ENCODE results near the gene HSD17B14. TPM values are rescaled to one million over a fixed set of nuclear protein-coding genes. Genes with fewer than 3 reads are reported as not detected.
A peak's percentile ranks its signal among the peaks of the same experiment; 100 is the strongest.
"Not testable (repeated sequence)": the region's sequence is repeated elsewhere in the genome, so short reads cannot be mapped to it uniquely, and the experiment has no call there.

HSD17B14 gene
- total and polyA plus RNA-seq, 2 of the 13 experiments (the other 11 are each of a cell fraction or from before 2014, with no cell fraction given), result 0.58 to 1.2 TPM

DNA sequence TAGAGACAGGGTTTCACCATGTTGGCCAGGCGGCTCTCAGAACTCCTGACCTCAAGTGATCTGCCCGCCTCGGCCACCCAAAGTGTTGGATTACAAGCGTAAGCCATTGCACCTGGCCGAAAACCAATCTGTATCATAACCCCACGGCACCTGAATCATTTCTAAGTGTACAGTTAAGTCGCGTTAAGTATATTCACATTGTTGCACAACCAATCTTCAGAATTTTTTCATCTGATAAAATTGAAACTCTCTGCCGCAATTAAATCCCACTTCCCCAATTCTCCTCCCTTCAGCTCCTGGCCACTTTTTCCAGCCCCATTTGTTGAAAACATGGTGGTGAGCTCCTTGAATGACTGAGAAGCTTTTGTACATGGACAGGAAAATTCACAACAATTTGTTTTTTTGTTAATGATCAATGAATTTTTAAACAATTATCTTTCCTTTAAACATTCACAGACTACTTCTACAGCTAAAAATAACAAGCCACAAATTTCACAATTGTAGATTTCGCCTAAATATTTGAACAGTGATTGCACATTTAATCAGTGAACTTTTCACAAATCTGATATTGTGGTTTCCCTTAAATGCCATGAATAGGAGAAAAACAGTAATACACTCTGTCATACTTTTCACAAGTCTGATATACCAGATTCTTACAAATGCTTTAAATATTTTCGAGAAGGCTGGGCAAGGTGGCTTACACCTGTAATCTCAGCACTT is 67.1 kb downstream of the HSD17B14 start (continued):
- TF ChIP-seq U2AF1 (optimal IDR thresholded peaks at IDR 0.05; ENCODE audit: low read depth, low read length) (no peak), SOX5 (CRISPR knock-in tag; IDR thresholded peaks at IDR 0.05; ENCODE audit: borderline replicate concordance) (peak; percentile 39; the same call in 1 of the 2 replicates), ZNF644 (CRISPR knock-in tag; IDR thresholded peaks at IDR 0.05; ENCODE audit: low read depth) (peak; percentile 66; the same call in 1 of the 2 replicates), GATAD1 (CRISPR knock-in tag; IDR thresholded peaks at IDR 0.05) (no peak), HNF4A (CRISPR knock-in tag; IDR thresholded peaks at IDR 0.05) (peak; percentile 13; the same call in 1 of the 2 replicates), FOXP1 (IDR thresholded peaks at IDR 0.05) (no peak), FOXP1 (CRISPR knock-in tag; IDR thresholded peaks at IDR 0.05) (peak; percentile 54; the same call in 1 of the 2 replicates)
- TF ChIP-seq, protein P1, sequence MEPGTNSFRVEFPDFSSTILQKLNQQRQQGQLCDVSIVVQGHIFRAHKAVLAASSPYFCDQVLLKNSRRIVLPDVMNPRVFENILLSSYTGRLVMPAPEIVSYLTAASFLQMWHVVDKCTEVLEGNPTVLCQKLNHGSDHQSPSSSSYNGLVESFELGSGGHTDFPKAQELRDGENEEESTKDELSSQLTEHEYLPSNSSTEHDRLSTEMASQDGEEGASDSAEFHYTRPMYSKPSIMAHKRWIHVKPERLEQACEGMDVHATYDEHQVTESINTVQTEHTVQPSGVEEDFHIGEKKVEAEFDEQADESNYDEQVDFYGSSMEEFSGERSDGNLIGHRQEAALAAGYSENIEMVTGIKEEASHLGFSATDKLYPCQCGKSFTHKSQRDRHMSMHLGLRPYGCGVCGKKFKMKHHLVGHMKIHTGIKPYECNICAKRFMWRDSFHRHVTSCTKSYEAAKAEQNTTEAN (CRISPR knock-in tag; conservative IDR thresholded peaks at IDR 0.05), result 0 out of 2 replicates have a peak, but pooled peaks have one; percentile 25

DNA sequence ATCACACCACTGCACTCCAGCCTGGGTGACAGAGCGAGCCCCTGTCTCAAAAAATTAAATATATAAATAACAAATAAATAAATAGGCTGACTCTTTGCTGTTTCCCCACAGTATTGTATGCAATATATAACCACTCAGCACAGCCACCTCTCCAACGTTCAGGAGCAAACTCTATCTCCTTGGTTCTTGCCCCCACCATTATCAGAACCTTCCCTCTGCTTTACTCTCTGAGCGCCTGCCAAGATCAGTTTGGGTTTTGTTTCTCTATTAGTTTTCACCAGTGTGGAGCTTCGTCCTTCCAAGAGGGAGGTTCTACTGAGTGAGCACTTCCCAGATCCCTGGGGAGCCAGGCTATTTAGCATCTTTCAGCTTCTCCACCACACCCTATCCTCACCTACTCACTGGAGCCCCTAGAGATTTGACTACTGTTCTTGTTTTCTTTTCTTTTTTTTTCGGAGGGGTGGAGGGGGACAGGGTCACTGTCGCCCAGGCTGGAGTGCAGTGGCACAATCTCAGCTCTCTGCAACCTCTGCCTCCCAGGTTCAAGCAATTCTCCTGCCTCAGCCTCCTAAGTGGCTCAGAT is 68.0 kb downstream of the HSD17B14 start:
- BruUV-seq (replicated peaks); H3K4me3 ChIP-seq (replicated peaks in 1 of 3; ENCODE audit: insufficient read depth in 1 of 3, low read depth in 2 of 3, low read length in 3 of 3); H3K27me3 ChIP-seq (ENCODE audit: control insufficient read depth in 1 of 2, insufficient read depth in 2 of 2, low read length in 2 of 2); DNase-seq (ENCODE audit: low spot score); H2AFZ ChIP-seq (ENCODE audit: low read length); H3K36me3 ChIP-seq (replicated peaks in 1 of 2; ENCODE audit: control insufficient read depth in 1 of 2, insufficient read depth in 2 of 2, low read length in 2 of 2); ATAC-seq; FAIRE-seq; CTCF ChIA-PET (ENCODE audit: low intra/inter-chr PET ratio, low total read pairs); intact Hi-C loops (cut with micrococcal nuclease; ENCODE audit: unreplicated experiment); H3K79me2 ChIP-seq (ENCODE audit: insufficient read depth, low read length); H3K27ac ChIP-seq (ENCODE audit: extremely low read length, insufficient read depth, low read length); H4K20me1 ChIP-seq (ENCODE audit: insufficient read depth, low read length); H3K9me3 ChIP-seq (ENCODE audit: low read length); H3K9ac ChIP-seq (ENCODE audit: insufficient read depth, low read depth, low read length); in situ Hi-C loops (cut with HindIII; ENCODE audit: extremely low pct_ligation_motif_present, low pct_unique_long_range_greater_than_20kb); H3K4me2 ChIP-seq (ENCODE audit: low read depth, low read length): not testable (repeated sequence)
- H3K4me1 ChIP-seq (ENCODE audit: insufficient read depth, low read length), result peaks cover 50% of the 10 kb centered on the region
- POLR2A ChIA-PET, result interaction anchor here (1.1 to 3.1 kb wide), 6 partner anchors 9 to 150 kb away, joined by 3 to 30 read pairs (median 6); partner anchors contain the start of gene RPL18
- 53% methylated on average over 6 of the region's 6 CpGs for WGBS (ENCODE audit: low lambda C conversion rate)

DNA sequence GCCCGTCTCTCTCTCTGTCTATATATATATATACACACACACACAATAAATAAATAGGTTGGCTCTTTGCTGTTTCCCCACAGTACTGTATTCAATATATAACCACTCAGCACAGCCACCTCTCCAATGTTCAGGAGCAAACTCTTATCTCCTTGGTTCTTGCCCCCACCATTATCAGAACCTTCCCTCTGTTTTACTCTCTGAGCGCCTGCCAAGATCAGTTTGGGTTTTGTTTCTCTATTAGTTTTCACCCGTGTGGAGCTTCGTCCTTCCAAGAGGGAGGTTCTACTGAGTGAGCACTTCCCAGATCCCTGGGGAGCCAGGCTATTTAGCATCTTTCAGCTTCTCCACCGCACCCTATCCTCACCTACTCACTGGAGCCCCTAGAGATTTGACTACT is 70.5 kb downstream of the HSD17B14 start:
- H4K20me1 ChIP-seq (ENCODE audit: insufficient read depth, low read length); intact Hi-C loops (cut with micrococcal nuclease; ENCODE audit: unreplicated experiment); in situ Hi-C loops (cut with HindIII; ENCODE audit: extremely low pct_ligation_motif_present, low pct_unique_long_range_greater_than_20kb); H3K4me3 ChIP-seq (replicated peaks in 1 of 3; ENCODE audit: insufficient read depth in 1 of 3, low read depth in 2 of 3, low read length in 3 of 3); POLR2A ChIA-PET; H3K9me3 ChIP-seq (ENCODE audit: low read length); H3K27me3 ChIP-seq (ENCODE audit: control insufficient read depth in 1 of 2, insufficient read depth in 2 of 2, low read length in 2 of 2); BruUV-seq (replicated peaks); H2AFZ ChIP-seq (ENCODE audit: low read length); ATAC-seq; CTCF ChIA-PET (ENCODE audit: low intra/inter-chr PET ratio, low total read pairs); FAIRE-seq; DNase-seq (ENCODE audit: low spot score); H3K36me3 ChIP-seq (replicated peaks in 1 of 2; ENCODE audit: control insufficient read depth in 1 of 2, insufficient read depth in 2 of 2, low read length in 2 of 2); H3K79me2 ChIP-seq (ENCODE audit: insufficient read depth, low read length); H3K4me2 ChIP-seq (ENCODE audit: low read depth, low read length); H3K9ac ChIP-seq (ENCODE audit: insufficient read depth, low read depth, low read length); H3K27ac ChIP-seq (ENCODE audit: extremely low read length, insufficient read depth, low read length): not testable (repeated sequence)
- 19% methylated on average over 5 of the region's 5 CpGs for WGBS (ENCODE audit: low lambda C conversion rate)
- peaks cover 48% of the 10 kb centered on the region for H3K4me1 ChIP-seq (ENCODE audit: insufficient read depth, low read length)

Data from HepG2 (cell line).